HCT116 (cell line): ENCODE results near the gene IRGQ. TPM values are rescaled to one million over a fixed set of nuclear protein-coding genes. Genes with fewer than 3 reads are reported as not detected.
A peak's percentile ranks its signal among the peaks of the same experiment; 100 is the strongest.

ENCODE experiments used
- ATAC-seq: fragments of 200-7000 bp; cut with Tn5 transposase; 2 replicates; pipeline ENCODE4 v1.9.1; 2020; ENCODE audit warnings: mild to moderate bottlenecking, moderate library complexity
- BruUV-seq: library from RNA; stranded (reverse); fragments of 400-500 nt; replicated peaks from 2 replicates; lab custom pipeline; 2021; lab: Mats Ljungman, UMichigan
- CTCF ChIA-PET: fragments of 300-600 bp; sonication (Branson Sonifier 250); formaldehyde crosslinking; loops from one replicate; lab custom pipeline; 2021; ENCODE audit warnings: antibody characterized with exemption; lab: Charles Lee
- POLR2A ChIA-PET: fragments of 300-600, 350-600 bp; sonication (Branson Sonifier 250); formaldehyde crosslinking; loops from one replicate; lab custom pipeline; 2021; ENCODE audit warnings: antibody characterized with exemption; lab: Charles Lee
- RAD21 ChIA-PET, 2 experiments: fragments of 300-600 bp; sonication (Branson Sonifier 250); formaldehyde crosslinking; loops; one replicate each; lab custom pipeline; 2023; ENCODE audit warnings: low total read pairs in 2 of 2; ENCODE audit not compliant: uncharacterized antibody in 2 of 2, unreplicated experiment in 2 of 2, low non-redundant PET in 1 of 2; lab: Charles Lee
- DNase-seq: peaks from one replicate; pipeline ENCODE4 v3.0.0-alpha.2; 2010; ENCODE audit warnings: low read depth, low spot score
- H2AFZ ChIP-seq: fragments of 200-600 bp; shearing (Covaris generic), sonication (generic); 2 replicates; pipeline ENCODE4 v1.6.1; 2017; ENCODE audit warnings: low read depth, mixed run types, mixed read lengths, antibody characterized with exemption, low read length; ENCODE audit not compliant: poor library complexity, severe bottlenecking
- H3K27ac ChIP-seq: 2 replicates; pipeline ENCODE4 v1.5.1; 2012; ENCODE audit warnings: low read depth, low read length
- H3K27me3 ChIP-seq: fragments of 200-600 bp; sonication (generic); 2 replicates; pipeline ENCODE4 v1.6.1; 2016; ENCODE audit warnings: mixed run types, low read length, mixed read lengths; ENCODE audit not compliant: insufficient read depth
- H3K36me3 ChIP-seq, 2 experiments: fragments of 200-500 bp in 1 of 2; fragments of 200-600 bp in 1 of 2; sonication (Bioruptor generic) in 1 of 2; sonication (generic) in 1 of 2; 2 replicates each; pipeline versions ENCODE4 v1.5.1 to v1.6.1; 2014 to 2016; ENCODE audit warnings: low read length in 2 of 2, inconsistent platforms in 1 of 2, mixed read lengths in 1 of 2, mixed run types in 1 of 2; ENCODE audit not compliant: insufficient read depth in 2 of 2, control insufficient read depth in 1 of 2
- H3K4me1 ChIP-seq, 2 experiments: fragments of 200-600 bp in 1 of 2; sonication (generic) in 1 of 2; 2 replicates each; pipeline versions ENCODE4 v1.5.1 to v1.6.1; 2012 to 2017; ENCODE audit warnings: low read length in 2 of 2, inconsistent platforms in 1 of 2, mild to moderate bottlenecking in 1 of 2, mixed read lengths in 1 of 2, mixed run types in 1 of 2, moderate library complexity in 1 of 2; ENCODE audit not compliant: insufficient read depth in 2 of 2, control insufficient read depth in 1 of 2
- H3K4me2 ChIP-seq: fragments of 200-600 bp; sonication (generic); 2 replicates; pipeline ENCODE4 v1.6.1; 2017; ENCODE audit warnings: mixed run types, low read length, mixed read lengths
- H3K4me3 ChIP-seq, 2 experiments: fragments of 200-600 bp in 1 of 2; sonication (generic) in 1 of 2; replicated peaks in 1 of 2; 2 replicates each; pipeline ENCODE4 v1.5.1; 2011 to 2016; ENCODE audit warnings: low read length in 2 of 2, control low read depth in 1 of 2, low read depth in 1 of 2, mild to moderate bottlenecking in 1 of 2, mixed read lengths in 1 of 2, mixed run types in 1 of 2
- H3K79me2 ChIP-seq: fragments of 200-600 bp; sonication (generic); 2 replicates; pipeline ENCODE4 v1.6.1; 2017; ENCODE audit warnings: mild to moderate bottlenecking, mixed run types, low read length, moderate library complexity, mixed read lengths; ENCODE audit not compliant: insufficient read depth
- H3K9ac ChIP-seq: fragments of 200-600 bp; sonication (generic); 2 replicates; pipeline ENCODE4 v1.6.1; 2016; ENCODE audit warnings: low read length, mixed read lengths
- H3K9me2 ChIP-seq: fragments of 200-600 bp; sonication (generic), shearing (Covaris generic); 2 replicates; pipeline ENCODE4 v1.6.1; 2017; ENCODE audit warnings: mixed run types, mild to moderate bottlenecking, moderate library complexity; ENCODE audit not compliant: insufficient read depth
- H3K9me3 ChIP-seq, 2 experiments: fragments of 200-500 bp in 1 of 2; fragments of 200-600 bp in 1 of 2; sonication (Bioruptor generic) in 1 of 2; sonication (generic) in 1 of 2; 2 replicates each; pipeline ENCODE4 v1.6.1; 2014 to 2017; ENCODE audit warnings: low read length in 2 of 2, mixed read lengths in 2 of 2, inconsistent platforms in 1 of 2, low read depth in 1 of 2, mild to moderate bottlenecking in 1 of 2, mixed run types in 1 of 2, moderate library complexity in 1 of 2; ENCODE audit not compliant: control insufficient read depth in 1 of 2, insufficient read depth in 1 of 2
- H4K20me1 ChIP-seq: fragments of 200-600 bp; sonication (generic), shearing (Covaris generic); 2 replicates; pipeline ENCODE4 v1.6.1; 2017; ENCODE audit warnings: mixed run types, mild to moderate bottlenecking, moderate library complexity; ENCODE audit not compliant: insufficient read depth
- ATF3 ChIP-seq: IDR thresholded peaks from 2 replicates; pipeline ENCODE4 v1.6.1; 2012
- EGR1 ChIP-seq: IDR thresholded peaks from 2 replicates; pipeline ENCODE4 v1.6.1; 2012; ENCODE audit warnings: low read depth
- POLR2A ChIP-seq: IDR thresholded peaks from 2 replicates; pipeline ENCODE4 v1.7.0; 2011; ENCODE audit warnings: borderline replicate concordance; ENCODE audit not compliant: insufficient read depth, insufficient read length; ENCODE audit errors: extremely low read depth
- POLR2AphosphoS5 ChIP-seq: IDR thresholded peaks from 2 replicates; pipeline ENCODE4 v1.6.1; 2011; ENCODE audit warnings: mild to moderate bottlenecking, low read depth, low read length, moderate library complexity
- SP1 ChIP-seq: IDR thresholded peaks from 2 replicates; pipeline ENCODE4 v1.6.1; 2012; ENCODE audit warnings: low read depth
- ZNF274 ChIP-seq: fragments of 200-500 bp; sonication (Bioruptor generic); IDR thresholded peaks from 2 replicates; pipeline ENCODE4 v1.6.1; 2014; ENCODE audit warnings: mild to moderate bottlenecking, low read depth, low read length, inconsistent platforms
- intact Hi-C: fragments of 100-400 bp; cut with micrococcal nuclease; formaldehyde crosslinking; loops from 2 replicates; pipeline ENCODE4 v1.10.0; 2022
- total RNA-seq: library from RNA; stranded (reverse); gene quantifications from one replicate; pipeline ENCODE4 v1.2.1, GENCODE V29; 2021; ENCODE audit not compliant: unreplicated experiment
- TF ChIP-seq, protein P1 (sequence below): IDR thresholded peaks from 2 replicates; pipeline ENCODE4 v1.6.1; 2012

IRGQ gene
- total RNA-seq, 1 experiment from 2014 or later: 14.6 TPM

DNA sequence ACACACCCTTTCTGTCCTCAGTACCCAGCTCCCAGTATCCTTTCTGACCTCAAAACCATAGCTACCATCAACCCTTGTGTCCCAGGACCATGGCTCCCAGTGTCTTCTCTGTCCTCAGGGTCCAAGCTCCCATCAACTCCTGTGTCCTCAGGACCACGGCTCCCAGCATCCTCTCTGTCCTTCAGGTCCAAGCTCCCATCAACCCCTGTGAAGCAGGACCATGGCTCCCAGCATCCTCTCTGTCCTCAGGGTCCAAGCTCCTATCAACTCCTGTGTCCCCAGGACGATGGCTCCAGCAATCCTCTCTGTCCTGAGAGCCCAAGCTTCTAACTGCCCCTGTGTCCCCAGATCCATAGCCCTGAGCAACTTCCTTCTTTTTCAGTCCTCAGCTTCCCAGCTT lies 45.4 kb upstream of the IRGQ start:
- ChIA-PET POLR2A (interaction anchor here (1.1 kb wide), 1 partner anchor 27 kb away, joined by 4 read pairs; no protein-coding TSS in a partner anchor), RAD21 (no interaction called here), CTCF (no interaction called here)
- DNase-seq (no peak), ATAC-seq (peak; percentile 21; the same call in 1 of the 2 replicates)
- Histone ChIP-seq H3K4me3 (no peak overlapping the region), H3K9ac (no peak overlapping the region), H3K79me2 (no peaks in the 10 kb centered on the region), H3K36me3 (0 out of 4 replicates have a peak, but pooled peaks cover 0 to 4% of the 10 kb centered on the region in 2 experiments), H4K20me1 (no peaks in the 10 kb centered on the region), H3K4me2 (no peak overlapping the region), H3K9me3 (no peaks in the 10 kb centered on the region), H3K27me3 (peaks cover 7% of the 10 kb centered on the region; the same call in 1 of the 2 replicates), H3K27ac (no peak overlapping the region), H2AFZ (no peak overlapping the region), H3K4me1 (peaks cover 10 to 23% of the 10 kb centered on the region in 2 experiments), H3K9me2 (no peaks in the 10 kb centered on the region)
- intact Hi-C loops: no loop called here
- BruUV-seq: no TSS peak
- TF ChIP-seq ZNF274 (no peak), EGR1 (no peak), SP1 (no peak), ATF3 (no peak), POLR2AphosphoS5 (no peak)
- TF ChIP-seq, protein P1, sequence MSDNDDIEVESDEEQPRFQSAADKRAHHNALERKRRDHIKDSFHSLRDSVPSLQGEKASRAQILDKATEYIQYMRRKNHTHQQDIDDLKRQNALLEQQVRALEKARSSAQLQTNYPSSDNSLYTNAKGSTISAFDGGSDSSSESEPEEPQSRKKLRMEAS: no peak

- TF ChIP-seq POLR2A: no peak
- no peak overlapping the region for H2AFZ ChIP-seq
- intact Hi-C loops: no loop called here
- ChIA-PET CTCF (no interaction called here), RAD21 (no interaction called here), POLR2A (no interaction called here)
- ATAC-seq (no peak), DNase-seq (no peak)
- H3K4me1 ChIP-seq: peaks cover 14 to 30% of the 10 kb centered on the region in 2 experiments
- no TSS peak for BruUV-seq
- peak overlapping the region; percentile 48 to 52 for H3K4me3 ChIP-seq
- H3K36me3 ChIP-seq: no peaks in the 10 kb centered on the region
- H3K9ac ChIP-seq: peak overlapping the region; percentile 35; the same call in 1 of the 2 replicates
- peak overlapping the region; percentile 83 for H3K4me2 ChIP-seq
- H3K9me3 ChIP-seq: no peaks in the 10 kb centered on the region
- H3K27me3 ChIP-seq: peaks cover 7% of the 10 kb centered on the region; the same call in 1 of the 2 replicates
- H3K27ac ChIP-seq: peak overlapping the region; percentile 40; the same call in 1 of the 2 replicates
- no peaks in the 10 kb centered on the region for H3K9me2 ChIP-seq
- no peaks in the 10 kb centered on the region for H3K79me2 ChIP-seq
- no peaks in the 10 kb centered on the region for H4K20me1 ChIP-seq
Measured at GRCh38 chr19:43640424-43640757, 44.5 kb upstream of the IRGQ start.
